ENCODE data around the gene GJD3.

DNA sequence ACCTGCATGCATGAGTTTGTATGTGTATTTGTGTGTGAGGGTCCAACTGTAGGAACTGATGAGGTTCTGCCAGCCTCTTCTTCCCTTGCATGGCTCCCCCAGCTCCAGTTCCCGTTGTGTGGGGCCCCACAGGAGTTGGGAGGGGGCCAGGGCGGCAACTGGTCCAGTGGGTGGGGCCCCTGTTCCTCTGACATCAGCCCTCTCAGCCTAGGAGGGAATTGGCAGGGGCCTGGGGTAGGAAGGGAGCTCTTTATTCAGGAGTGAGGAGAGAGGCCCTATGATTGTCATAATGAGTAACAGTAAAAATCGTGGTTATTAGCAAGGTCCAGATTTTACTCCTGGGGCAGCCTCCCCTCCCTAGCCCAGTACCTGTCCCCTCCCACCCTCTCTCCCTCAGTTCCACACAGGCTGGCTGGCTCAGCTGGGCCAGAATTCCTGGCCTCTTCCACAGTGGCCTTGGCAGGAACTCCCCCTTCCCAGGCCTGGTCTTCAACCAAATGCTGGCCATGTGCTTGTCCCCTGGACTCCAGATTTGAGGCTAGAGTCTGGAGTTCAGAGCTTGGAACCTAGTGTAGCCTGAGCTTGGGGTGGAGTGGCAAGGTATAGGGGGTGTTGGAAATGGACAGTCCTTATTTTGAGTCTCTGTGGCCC is 36.7 kb downstream of the GJD3 start:
- TF ChIP-seq POLR2A (IDR thresholded peaks at IDR 0.05; ENCODE audit: low read length): no peak
- no peak for TF ChIP-seq GATA1 (IDR thresholded peaks at IDR 0.05; ENCODE audit: low read depth, low read length)

Data from erythroblast (primary cell).